ENCODE data around the gene PIGU. TPM values are rescaled to one million over a fixed set of nuclear protein-coding genes. Genes with fewer than 3 reads are reported as not detected.

Gene PIGU
- total and polyA plus RNA-seq, 2 of the 13 experiments (the other 11 are each of a cell fraction or from before 2014, with no cell fraction given), result 45.5 to 231 TPM

- no peak overlapping the region for H2AFZ ChIP-seq (ENCODE audit: low read length)
- in situ Hi-C loops (cut with HindIII; ENCODE audit: extremely low pct_ligation_motif_present, low pct_unique_long_range_greater_than_20kb) (no loop called here), intact Hi-C loops (cut with micrococcal nuclease; ENCODE audit: unreplicated experiment) (no loop called here)
- no peak overlapping the region for H3K4me2 ChIP-seq (ENCODE audit: low read depth, low read length)
- 94% methylated on average over 11 of the region's 11 CpGs for WGBS (ENCODE audit: low lambda C conversion rate)
- H4K20me1 ChIP-seq (ENCODE audit: insufficient read depth, low read length), result peaks cover 42% of the 10 kb centered on the region
- no peaks in the 10 kb centered on the region for H3K27me3 ChIP-seq (ENCODE audit: control insufficient read depth in 1 of 2, insufficient read depth in 2 of 2, low read length in 2 of 2)
- no TSS peak for BruUV-seq (replicated peaks)
- ChIA-PET CTCF (ENCODE audit: low intra/inter-chr PET ratio, low total read pairs) (no interaction called here), POLR2A (interaction anchor here (2.0 to 2.4 kb wide), 3 partner anchors 8 to 213 kb away, joined by 6 to 32 read pairs (median 9); partner anchors contain the start of genes DYNLRB1 and TP53INP2)
- H3K9ac ChIP-seq (ENCODE audit: insufficient read depth, low read depth, low read length), result no peak overlapping the region
- peak overlapping the region; percentile 13 for H3K27ac ChIP-seq (ENCODE audit: extremely low read length, insufficient read depth, low read length)
- peaks cover 21 to 41% of the 10 kb centered on the region in 2 experiments for H3K36me3 ChIP-seq (replicated peaks in 1 of 2; ENCODE audit: control insufficient read depth in 1 of 2, insufficient read depth in 2 of 2, low read length in 2 of 2)
- H3K9me3 ChIP-seq (ENCODE audit: low read length), result no peaks in the 10 kb centered on the region
- no peak for FAIRE-seq
- TF ChIP-seq ZFP41 (CRISPR knock-in tag; IDR thresholded peaks at IDR 0.05; ENCODE audit: borderline replicate concordance) (no peak), ZBTB33 (CRISPR knock-in tag; IDR thresholded peaks at IDR 0.05) (0 out of 2 replicates have a peak, but pooled peaks have one; percentile 3), ZNF691 (CRISPR knock-in tag; IDR thresholded peaks at IDR 0.05; ENCODE audit: borderline replicate concordance, low read depth) (peak; percentile 44; the same call in 1 of the 2 replicates), ZNF276 (CRISPR knock-in tag; IDR thresholded peaks at IDR 0.05; ENCODE audit: low read depth) (no peak), ZKSCAN8 (CRISPR knock-in tag; IDR thresholded peaks at IDR 0.05; ENCODE audit: borderline replicate concordance) (peak; percentile 85; the same call in 1 of the 2 replicates), ZNF3 (CRISPR knock-in tag; IDR thresholded peaks at IDR 0.05) (peak; percentile 62; the same call in 1 of the 2 replicates)
- no peak for ATAC-seq
- no peak overlapping the region for H3K4me3 ChIP-seq (replicated peaks in 1 of 3; ENCODE audit: insufficient read depth in 1 of 3, low read depth in 2 of 3, low read length in 3 of 3)
- peaks cover 67% of the 10 kb centered on the region for H3K79me2 ChIP-seq (ENCODE audit: insufficient read depth, low read length)
- peaks cover 56% of the 10 kb centered on the region for H3K4me1 ChIP-seq (ENCODE audit: insufficient read depth, low read length)
- no peak for DNase-seq (ENCODE audit: low spot score)
Observed at GRCh38 chr20:34524426-34524825, 152.5 kb downstream of the PIGU start.
